Adrenal gland (tissue), 5 donors: ENCODE measurements around the gene SYT13.

ENCODE experiments used
- CTCF ChIP-seq, 6 experiments: fragments of 450-650 bp in 4 of 6; fragments of 200-600 bp in 2 of 6; sonication (generic) in 1 of 6; IDR thresholded peaks; 1 replicate in 5 of 6; 2 replicates in 1 of 6; pipeline versions ENCODE4 v1.5.1 to v1.8.0; 2016 to 2021; ENCODE audit warnings: antibody characterized with exemption in 6 of 6, mild to moderate bottlenecking in 2 of 6, moderate library complexity in 1 of 6
- POLR2A ChIP-seq, 2 donors: fragments of 450-650 bp; IDR thresholded peaks; one replicate each; pipeline ENCODE4 v1.6.1; 2017; ENCODE audit warnings: antibody characterized with exemption in 2 of 2, mild to moderate bottlenecking in 2 of 2, moderate library complexity in 1 of 2
- donor health status: DM: no; HTN: no; CAD: no.

DNA sequence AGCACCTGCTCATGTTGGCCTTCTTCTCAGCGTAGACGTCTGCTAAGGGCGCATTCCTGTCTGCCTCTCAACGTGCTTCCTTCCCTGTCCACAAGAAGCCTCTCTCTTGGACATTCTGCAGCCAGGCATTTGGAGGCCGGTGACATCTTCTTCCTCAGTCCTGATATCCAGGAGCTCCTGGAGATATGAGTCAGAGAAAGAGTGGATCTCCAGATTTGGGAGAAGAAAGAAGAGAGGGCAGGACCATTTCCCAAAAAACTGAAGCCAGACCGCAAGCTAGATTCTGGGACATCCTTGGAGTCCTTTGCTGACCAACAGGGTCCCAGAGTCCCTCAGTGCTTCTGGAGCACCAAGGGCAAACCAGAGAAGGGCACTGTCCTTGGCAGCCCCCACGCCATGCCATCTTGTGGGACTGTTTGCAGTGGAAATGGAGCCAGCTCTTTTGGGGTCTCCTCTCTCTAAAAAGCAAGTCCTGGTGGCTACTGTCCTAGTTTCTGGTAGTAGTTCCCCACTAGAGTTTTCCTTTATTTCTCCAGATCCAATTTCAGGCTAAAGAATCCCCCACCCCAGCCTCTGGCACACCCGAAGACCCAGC, 36.1 kb upstream of the SYT13 start:
- TF ChIP-seq CTCF (IDR thresholded peaks at IDR 0.05) (no peak), POLR2A (IDR thresholded peaks at IDR 0.05) (no peak)
